ENCODE measurements around the gene PTGER4. TPM values are rescaled to one million over a fixed set of nuclear protein-coding genes. Genes with fewer than 3 reads are reported as not detected.

Gene PTGER4
- total RNA-seq, 1 experiment from 2014 or later = 15.7 TPM

DNA sequence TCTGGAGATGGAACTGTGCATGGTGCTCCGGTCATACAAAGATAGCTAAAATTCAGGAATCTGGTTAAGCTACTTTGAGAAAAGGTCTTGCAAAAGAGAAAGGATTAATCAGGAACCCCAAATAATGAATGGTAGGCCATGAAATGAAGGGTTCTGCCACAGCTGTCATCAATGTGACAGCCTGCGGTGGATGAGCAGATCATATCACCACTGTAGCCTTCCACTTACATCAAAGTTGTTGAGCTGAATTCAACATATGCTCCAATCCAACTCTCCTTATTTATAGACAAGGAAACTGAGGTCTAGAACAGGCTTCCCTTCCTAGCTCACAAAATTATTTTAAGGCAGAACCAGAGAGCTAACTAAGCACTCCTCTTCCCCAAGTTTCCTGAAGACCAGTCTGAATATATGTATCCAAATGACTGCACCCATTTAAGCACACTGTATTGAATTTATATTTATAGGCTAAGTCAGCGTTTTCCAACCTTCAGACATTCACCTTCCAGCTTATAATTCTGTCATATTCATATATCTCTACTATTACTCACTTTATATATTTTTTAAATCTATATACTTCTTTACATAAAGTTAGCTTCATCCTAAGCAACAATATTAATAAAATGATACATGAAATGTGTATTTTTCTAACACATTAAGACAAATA is 13.9 kb upstream of the PTGER4 start:
- H3F3A ChIP-seq (ENCODE audit: insufficient read depth, low read depth) = no peaks in the 10 kb centered on the region
- BruUV-seq (replicated peaks) = no TSS peak
- H4K20me1 ChIP-seq (ENCODE audit: insufficient read depth) = no peaks in the 10 kb centered on the region
- no peak for DNase-seq
- H3K27me3 ChIP-seq (ENCODE audit: insufficient read depth, low read depth) = no peaks in the 10 kb centered on the region
- H3K36me3 ChIP-seq (ENCODE audit: low read depth) = no peaks in the 10 kb centered on the region
- 0 out of 2 replicates have a peak overlapping the region, but pooled peaks have one; percentile 46 for H2AFZ ChIP-seq
- no peaks in the 10 kb centered on the region for H3K79me2 ChIP-seq (ENCODE audit: low read depth)
- H3K4me1 ChIP-seq (replicated peaks; ENCODE audit: insufficient read depth) = peaks cover 8% of the 10 kb centered on the region; the same call in 1 of the 2 replicates
- TF ChIP-seq, protein P1, sequence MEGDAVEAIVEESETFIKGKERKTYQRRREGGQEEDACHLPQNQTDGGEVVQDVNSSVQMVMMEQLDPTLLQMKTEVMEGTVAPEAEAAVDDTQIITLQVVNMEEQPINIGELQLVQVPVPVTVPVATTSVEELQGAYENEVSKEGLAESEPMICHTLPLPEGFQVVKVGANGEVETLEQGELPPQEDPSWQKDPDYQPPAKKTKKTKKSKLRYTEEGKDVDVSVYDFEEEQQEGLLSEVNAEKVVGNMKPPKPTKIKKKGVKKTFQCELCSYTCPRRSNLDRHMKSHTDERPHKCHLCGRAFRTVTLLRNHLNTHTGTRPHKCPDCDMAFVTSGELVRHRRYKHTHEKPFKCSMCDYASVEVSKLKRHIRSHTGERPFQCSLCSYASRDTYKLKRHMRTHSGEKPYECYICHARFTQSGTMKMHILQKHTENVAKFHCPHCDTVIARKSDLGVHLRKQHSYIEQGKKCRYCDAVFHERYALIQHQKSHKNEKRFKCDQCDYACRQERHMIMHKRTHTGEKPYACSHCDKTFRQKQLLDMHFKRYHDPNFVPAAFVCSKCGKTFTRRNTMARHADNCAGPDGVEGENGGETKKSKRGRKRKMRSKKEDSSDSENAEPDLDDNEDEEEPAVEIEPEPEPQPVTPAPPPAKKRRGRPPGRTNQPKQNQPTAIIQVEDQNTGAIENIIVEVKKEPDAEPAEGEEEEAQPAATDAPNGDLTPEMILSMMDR (conservative IDR thresholded peaks at IDR 0.05) = no peak
- TF ChIP-seq EZH2 (IDR thresholded peaks at IDR 0.05; ENCODE audit: low read depth) = no peak
- H3K9me2 ChIP-seq (ENCODE audit: insufficient read depth) = no peaks in the 10 kb centered on the region
- no peak overlapping the region for H3K4me3 ChIP-seq
- intact Hi-C loops (cut with micrococcal nuclease; ENCODE audit: unreplicated experiment) = no loop called here
- ChIA-PET CTCF (interaction anchor here (0.6 kb wide), 1 partner anchor 11 kb away, joined by 3 read pairs; no protein-coding TSS in a partner anchor), POLR2A (ENCODE audit: unreplicated experiment) (interaction anchor here (0.6 kb wide), 1 partner anchor 13 kb away, joined by 4 read pairs; no protein-coding TSS in a partner anchor)
- H3K4me2 ChIP-seq = no peak overlapping the region
- H3K27ac ChIP-seq = no peak overlapping the region
- no peaks in the 10 kb centered on the region for H3K9me3 ChIP-seq (ENCODE audit: insufficient read depth, low read depth)

DNA sequence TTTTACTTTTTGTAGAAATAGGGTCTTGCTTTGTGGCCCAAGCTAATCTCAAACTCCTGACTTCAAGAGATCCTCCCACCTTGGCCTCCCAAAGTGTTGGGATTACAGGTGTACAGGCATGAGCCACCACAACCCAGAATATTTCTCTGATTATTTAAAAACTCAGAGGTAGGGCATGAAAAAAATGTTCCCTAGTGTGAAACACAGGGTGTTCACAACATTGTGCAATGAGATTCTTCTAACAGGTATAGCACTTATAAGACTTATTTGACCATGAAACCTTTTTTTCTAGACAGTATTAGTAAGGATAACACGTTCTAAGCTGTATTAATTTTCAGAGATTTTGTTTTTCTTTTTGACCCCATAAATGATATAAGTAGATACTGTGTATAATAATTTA is 13.1 kb upstream of the PTGER4 start:
- Histone ChIP-seq H3K4me2 (no peak overlapping the region), H3F3A (ENCODE audit: insufficient read depth, low read depth) (no peaks in the 10 kb centered on the region), H2AFZ (no peak overlapping the region), H3K4me1 (replicated peaks; ENCODE audit: insufficient read depth) (peaks cover 8% of the 10 kb centered on the region; the same call in 1 of the 2 replicates), H3K9me2 (ENCODE audit: insufficient read depth) (no peaks in the 10 kb centered on the region), H3K27ac (no peak overlapping the region), H3K27me3 (ENCODE audit: insufficient read depth, low read depth) (no peaks in the 10 kb centered on the region), H4K20me1 (ENCODE audit: insufficient read depth) (no peaks in the 10 kb centered on the region), H3K36me3 (ENCODE audit: low read depth) (no peaks in the 10 kb centered on the region), H3K4me3 (no peak overlapping the region), H3K9me3 (ENCODE audit: insufficient read depth, low read depth) (no peaks in the 10 kb centered on the region), H3K79me2 (ENCODE audit: low read depth) (no peaks in the 10 kb centered on the region)
- intact Hi-C loops (cut with micrococcal nuclease; ENCODE audit: unreplicated experiment) = no loop called here
- no peak for DNase-seq
- POLR2A ChIA-PET (ENCODE audit: unreplicated experiment) = no interaction called here
- CTCF ChIA-PET = no interaction called here
- no peak for TF ChIP-seq EZH2 (IDR thresholded peaks at IDR 0.05; ENCODE audit: low read depth)
- TF ChIP-seq, protein P1 (conservative IDR thresholded peaks at IDR 0.05) = no peak
- BruUV-seq (replicated peaks) = no TSS peak

DNA sequence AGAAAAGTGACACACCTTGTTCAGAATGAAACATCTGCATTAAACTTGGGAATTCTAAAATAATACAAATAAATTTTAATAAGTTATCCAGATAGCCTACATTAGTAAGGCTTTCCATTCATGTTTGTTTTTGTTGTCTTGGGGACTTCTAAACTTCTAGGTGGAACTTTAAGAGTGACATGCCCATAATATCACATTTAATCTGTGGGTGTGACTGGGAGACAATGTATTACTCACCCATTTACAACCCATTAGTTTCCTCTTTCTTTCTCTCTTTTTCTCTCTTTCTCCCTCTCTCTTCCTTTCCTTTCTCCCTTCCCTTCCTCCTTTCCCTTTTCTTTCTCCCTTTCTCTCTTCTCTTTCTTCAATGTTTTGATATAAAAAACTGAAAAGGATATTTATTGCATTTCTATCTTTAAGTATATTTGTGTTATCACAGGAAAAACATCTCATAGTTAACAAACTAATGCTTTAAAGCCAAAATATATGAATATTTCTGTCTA is 12.5 kb upstream of the PTGER4 start:
- Histone ChIP-seq H3K9me2 (ENCODE audit: insufficient read depth) (no peaks in the 10 kb centered on the region), H3K79me2 (ENCODE audit: low read depth) (no peaks in the 10 kb centered on the region), H3K9me3 (ENCODE audit: insufficient read depth, low read depth) (no peaks in the 10 kb centered on the region), H3K4me3 (no peak overlapping the region), H3K4me2 (no peak overlapping the region), H3K27ac (no peak overlapping the region), H3K4me1 (replicated peaks; ENCODE audit: insufficient read depth) (peaks cover 8% of the 10 kb centered on the region; the same call in 1 of the 2 replicates), H3K36me3 (ENCODE audit: low read depth) (no peaks in the 10 kb centered on the region), H2AFZ (no peak overlapping the region), H3K27me3 (ENCODE audit: insufficient read depth, low read depth) (no peaks in the 10 kb centered on the region), H4K20me1 (ENCODE audit: insufficient read depth) (no peaks in the 10 kb centered on the region), H3F3A (ENCODE audit: insufficient read depth, low read depth) (no peaks in the 10 kb centered on the region)
- no peak for TF ChIP-seq EZH2 (IDR thresholded peaks at IDR 0.05; ENCODE audit: low read depth)
- TF ChIP-seq, protein P1 (conservative IDR thresholded peaks at IDR 0.05) = no peak
- BruUV-seq (replicated peaks) = no TSS peak
- ChIA-PET CTCF (no interaction called here), POLR2A (ENCODE audit: unreplicated experiment) (no interaction called here)
- no peak for DNase-seq
- intact Hi-C loops (cut with micrococcal nuclease; ENCODE audit: unreplicated experiment) = no loop called here

Measured in PC-9 (cell line).